Muscle of leg (tissue), 11 donors: ENCODE results near the gene GLUL. TPM values are rescaled to one million over a fixed set of nuclear protein-coding genes. Genes with fewer than 3 reads are reported as not detected.
A peak's percentile ranks its signal among the peaks of the same experiment; 100 is the strongest.

Source experiments
- DNase-seq: peaks from one replicate; pipeline ENCODE4 v3.0.0; 2013
- H3K27ac ChIP-seq: one replicate; pipeline ENCODE4 v1.5.1; 2013; ENCODE audit warnings: mild to moderate bottlenecking, low read length, control low read depth
- H3K27me3 ChIP-seq: one replicate; pipeline ENCODE4 v1.6.1; 2013; ENCODE audit warnings: low read length; ENCODE audit not compliant: control insufficient read depth, insufficient read depth
- H3K36me3 ChIP-seq: one replicate; pipeline ENCODE4 v1.6.1; 2013; ENCODE audit warnings: low read length; ENCODE audit not compliant: control insufficient read depth, insufficient read depth
- H3K4me1 ChIP-seq: one replicate; pipeline ENCODE4 v1.6.1; 2013; ENCODE audit warnings: low read length; ENCODE audit not compliant: control insufficient read depth, insufficient read depth
- H3K4me3 ChIP-seq: one replicate; pipeline ENCODE4 v1.5.1; 2013; ENCODE audit warnings: low read length, control low read depth
- H3K9me3 ChIP-seq: replicated peaks from 2 replicates; pipeline ENCODE4 v1.6.1; 2013; ENCODE audit warnings: low read depth, low read length; ENCODE audit not compliant: control insufficient read depth
- WGBS: methylation state at CpG from one replicate; pipeline ENCODE4 v1.1.5; 2013; ENCODE audit warnings: missing lambda C conversion rate; ENCODE audit not compliant: insufficient coverage; 5-methylcytosine and 5-hydroxymethylcytosine counted together
- polyA plus RNA-seq, 8 donors: library from polyadenylated mRNA; unstranded; fragments of 120-200 nt; gene quantifications; one replicate each; pipeline versions ENCODE4 v1.2.1 to v1.2.3, GENCODE V29; 2013; ENCODE audit warnings: inconsistent platforms in 1 of 8, low replicate concordance in 1 of 8; ENCODE audit not compliant: insufficient read length in 8 of 8, insufficient read depth in 1 of 8
- total RNA-seq: library from RNA; stranded (reverse); fragments of 120-200 nt; gene quantifications from one replicate; pipeline ENCODE4 v1.2.4, GENCODE V29; 2013

GLUL gene
- total and polyA plus RNA-seq, 9 donors, result 238 to 417 (median 287) TPM

DNA sequence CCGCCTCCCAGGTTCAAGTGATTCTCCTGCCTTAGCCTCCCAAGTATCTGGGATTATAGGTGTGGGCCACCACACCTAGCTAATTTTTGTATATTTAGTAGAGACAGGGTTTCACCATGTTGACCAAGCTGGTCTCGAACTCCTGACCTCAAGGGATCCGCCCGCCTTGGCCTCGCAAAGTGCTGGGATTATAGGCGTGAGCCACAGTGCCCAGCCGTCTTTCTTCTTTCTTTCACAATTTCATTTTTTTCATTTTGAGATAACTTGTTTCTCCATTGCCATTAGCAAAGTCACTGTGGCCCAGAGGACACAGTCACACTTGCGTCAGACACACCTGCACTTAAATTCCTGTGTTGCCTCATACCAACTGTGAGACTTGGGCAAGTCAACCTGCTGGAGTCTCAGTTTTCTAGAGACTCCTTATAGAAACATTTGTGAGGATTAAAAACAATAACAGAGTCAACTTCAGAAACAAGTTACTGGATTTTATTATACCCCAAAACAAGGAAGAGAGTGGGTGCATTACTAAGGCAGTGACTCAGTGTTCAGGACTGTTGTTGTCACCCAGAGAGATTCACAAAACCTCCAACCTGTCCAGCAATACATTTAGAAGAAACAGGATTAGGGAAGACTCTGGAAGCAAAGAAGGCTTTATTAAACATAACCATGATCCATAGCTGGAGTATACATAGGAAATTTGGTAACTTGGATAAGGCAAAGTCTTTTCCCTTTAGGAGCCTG, 6.2 kb upstream of the GLUL start:
- Histone ChIP-seq H3K4me1 (peaks cover 5% of the 10 kb centered on the region), H3K27me3 (no peaks in the 10 kb centered on the region), H3K4me3 (no peak overlapping the region), H3K36me3 (no peaks in the 10 kb centered on the region), H3K9me3 (no peaks in the 10 kb centered on the region), H3K27ac (no peak overlapping the region)
- 92% methylated on average over 6 of the region's 8 CpGs for WGBS
- no peak for DNase-seq

DNA sequence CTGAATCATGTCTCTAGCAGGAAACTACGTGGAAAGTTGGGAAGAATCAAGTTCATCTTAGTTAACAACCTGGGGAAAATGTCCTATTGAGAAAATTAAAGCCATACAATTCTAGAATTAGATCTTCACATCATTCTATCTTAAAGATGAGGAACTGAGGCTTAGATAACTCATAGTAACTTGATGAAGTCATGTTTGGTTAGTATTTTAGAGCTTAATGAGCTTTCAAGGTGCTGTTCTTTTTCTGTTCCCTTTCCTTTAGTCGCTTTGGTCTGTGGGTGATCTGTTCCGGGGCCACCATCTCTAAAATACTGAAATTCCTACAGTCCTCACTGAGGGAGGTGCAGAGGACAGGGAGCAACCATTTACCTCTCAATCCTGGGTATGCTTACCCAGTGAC, 4.3 kb upstream of the GLUL start:
- no peak overlapping the region for H3K4me3 ChIP-seq
- no peaks in the 10 kb centered on the region for H3K36me3 ChIP-seq
- no peak for DNase-seq
- no peaks in the 10 kb centered on the region for H3K27me3 ChIP-seq
- peaks cover 10% of the 10 kb centered on the region for H3K4me1 ChIP-seq
- WGBS, result no CpG with 5 or more reads among the region's 3 CpGs
- no peaks in the 10 kb centered on the region for H3K9me3 ChIP-seq
- no peak overlapping the region for H3K27ac ChIP-seq

DNA sequence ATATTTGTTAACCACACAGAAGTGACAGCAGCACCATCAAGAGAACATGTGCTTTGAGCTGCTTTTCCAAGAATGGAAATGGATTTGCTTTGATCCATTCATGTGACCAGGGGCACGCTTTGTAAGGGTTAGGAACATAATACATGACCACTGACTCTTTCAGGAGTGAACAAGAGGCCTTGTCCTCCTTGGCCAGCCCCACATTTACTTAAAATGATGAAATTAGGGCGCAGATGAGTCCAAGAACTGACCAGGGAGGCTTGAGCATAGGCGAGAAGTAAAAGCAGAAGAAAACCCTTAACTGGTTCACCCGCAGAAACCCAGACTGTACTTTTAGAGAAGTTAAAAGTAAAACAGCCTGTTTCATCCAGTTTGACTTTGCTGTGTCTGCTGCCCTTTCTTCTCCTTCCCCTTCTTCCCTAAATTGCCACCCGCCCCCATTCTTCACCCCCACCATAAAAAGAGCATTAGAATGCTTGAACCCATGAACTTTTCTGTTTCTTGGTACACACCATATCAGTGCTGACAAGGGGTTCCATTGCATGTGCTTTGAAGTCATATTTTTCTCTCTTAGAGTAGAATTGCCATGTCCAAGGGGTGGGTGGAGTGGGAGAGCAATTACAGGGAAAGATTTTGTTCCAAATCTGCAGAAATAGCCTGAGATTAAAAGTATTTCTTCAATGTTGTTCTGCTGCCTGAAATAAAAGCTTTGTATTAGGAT, 2.6 kb upstream of the GLUL start:
- Histone ChIP-seq H3K27ac (no peak overlapping the region), H3K9me3 (no peaks in the 10 kb centered on the region), H3K4me3 (no peak overlapping the region), H3K27me3 (no peaks in the 10 kb centered on the region), H3K36me3 (peaks cover 4% of the 10 kb centered on the region), H3K4me1 (peaks cover 10% of the 10 kb centered on the region)
- 33% methylated on average over 1 of the region's 5 CpGs for WGBS
- DNase-seq, result peak; percentile 60

DNA sequence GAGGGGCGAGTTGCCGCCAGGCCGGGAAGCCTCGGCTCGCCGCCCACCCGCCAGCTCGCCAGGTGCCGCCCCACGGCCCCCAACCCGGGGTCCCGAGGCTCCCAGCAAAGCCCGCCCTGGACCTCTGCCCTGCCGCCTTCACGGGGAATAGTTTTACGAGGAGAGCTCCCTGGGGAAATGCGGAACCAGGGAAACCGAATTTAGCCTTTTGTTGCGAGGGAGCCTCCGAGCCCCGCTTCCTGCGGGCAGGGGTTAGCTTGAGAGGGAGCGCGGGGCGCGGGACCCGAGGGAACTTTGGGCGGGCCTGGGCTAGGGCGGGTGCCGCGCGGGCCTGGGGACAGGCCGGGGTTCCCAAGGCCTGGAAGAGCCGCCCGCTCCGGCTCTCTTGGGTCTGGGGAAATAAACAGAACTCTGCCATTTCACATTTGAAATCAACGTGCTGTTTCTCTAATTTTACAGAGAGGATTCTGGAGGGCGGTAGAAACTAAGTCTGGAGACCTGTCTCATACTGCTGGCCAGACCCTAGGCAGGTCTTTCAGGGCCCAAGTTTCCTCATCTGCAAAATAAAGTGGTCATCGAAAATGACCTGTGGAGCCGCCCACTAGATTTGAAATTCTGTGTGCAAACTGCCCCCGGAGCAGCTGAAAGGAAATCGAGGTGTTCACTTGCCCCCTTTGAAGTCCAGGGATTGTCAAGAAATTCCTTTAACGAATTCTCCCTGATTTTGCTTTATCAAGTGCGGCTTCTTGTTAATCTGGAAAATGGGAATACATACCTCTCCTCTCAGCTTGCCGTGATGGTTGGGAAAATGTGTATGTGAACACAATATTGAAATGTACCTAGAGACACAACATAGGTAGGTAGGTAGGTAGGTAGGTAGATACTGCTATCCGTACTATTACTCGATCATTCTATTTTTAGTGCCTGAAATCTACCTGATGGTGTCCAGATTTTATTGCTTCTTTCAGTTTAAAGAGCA, 749 bp upstream of the GLUL start:
- peak overlapping the region; percentile 97 for H3K4me3 ChIP-seq
- WGBS, result 5% methylated on average over 38 of the region's 47 CpGs
- H3K36me3 ChIP-seq, result peaks cover 15% of the 10 kb centered on the region
- no peaks in the 10 kb centered on the region for H3K27me3 ChIP-seq
- H3K27ac ChIP-seq, result peak overlapping the region; percentile 86
- H3K9me3 ChIP-seq, result no peaks in the 10 kb centered on the region
- DNase-seq, result peak; percentile 78
- peaks cover 18% of the 10 kb centered on the region for H3K4me1 ChIP-seq

DNA sequence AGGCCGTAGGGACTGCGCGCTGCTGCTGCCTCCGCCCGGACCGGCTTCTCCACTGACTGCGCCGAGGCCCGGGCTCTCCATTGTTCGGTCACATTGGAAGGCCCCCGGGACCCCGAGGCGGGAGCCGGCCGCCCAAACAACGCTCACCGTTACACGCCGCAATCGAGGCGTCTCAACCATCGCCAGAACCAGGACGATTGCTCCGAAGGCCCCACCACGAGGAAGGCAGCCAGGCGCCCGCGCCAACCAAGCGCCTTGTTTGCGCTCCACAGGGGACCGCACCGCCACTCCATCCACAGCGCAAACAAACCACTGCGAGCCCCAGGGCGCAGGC, 595 bp downstream of the GLUL start:
- 0% methylated on average over 33 of the region's 35 CpGs for WGBS
- DNase-seq, result no peak
- Histone ChIP-seq H3K27me3 (no peaks in the 10 kb centered on the region), H3K36me3 (peaks cover 29% of the 10 kb centered on the region), H3K4me1 (peaks cover 16% of the 10 kb centered on the region), H3K4me3 (peak overlapping the region; percentile 97), H3K27ac (peak overlapping the region; percentile 91), H3K9me3 (no peaks in the 10 kb centered on the region)

DNA sequence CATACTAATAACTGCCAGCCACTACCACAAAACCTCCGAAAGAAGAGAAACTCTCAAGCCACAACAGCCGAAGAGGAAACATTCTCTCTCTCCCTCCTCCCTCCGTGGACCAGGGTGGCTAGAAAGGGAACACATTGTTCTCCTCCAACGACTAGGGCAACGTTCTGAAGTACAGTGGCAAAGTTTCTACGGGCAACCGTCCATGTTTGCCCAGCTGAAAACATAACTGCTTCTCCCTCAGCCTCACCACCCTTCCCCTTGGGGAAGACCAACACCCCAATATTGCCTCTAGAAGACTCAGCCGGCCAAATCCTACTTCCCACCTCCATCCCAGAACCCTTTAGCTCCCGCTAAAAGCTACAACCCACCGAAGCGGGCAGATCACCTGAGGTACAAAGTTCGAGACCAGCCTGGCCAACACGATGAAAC, 2.0 kb downstream of the GLUL start:
- no peaks in the 10 kb centered on the region for H3K27me3 ChIP-seq
- peak overlapping the region; percentile 97 for H3K4me3 ChIP-seq
- H3K4me1 ChIP-seq, result peaks cover 16% of the 10 kb centered on the region
- peak overlapping the region; percentile 70 for H3K27ac ChIP-seq
- WGBS, result 3% methylated on average over 8 of the region's 13 CpGs
- peak; percentile 48 for DNase-seq
- H3K36me3 ChIP-seq, result peaks cover 40% of the 10 kb centered on the region
- no peaks in the 10 kb centered on the region for H3K9me3 ChIP-seq

DNA sequence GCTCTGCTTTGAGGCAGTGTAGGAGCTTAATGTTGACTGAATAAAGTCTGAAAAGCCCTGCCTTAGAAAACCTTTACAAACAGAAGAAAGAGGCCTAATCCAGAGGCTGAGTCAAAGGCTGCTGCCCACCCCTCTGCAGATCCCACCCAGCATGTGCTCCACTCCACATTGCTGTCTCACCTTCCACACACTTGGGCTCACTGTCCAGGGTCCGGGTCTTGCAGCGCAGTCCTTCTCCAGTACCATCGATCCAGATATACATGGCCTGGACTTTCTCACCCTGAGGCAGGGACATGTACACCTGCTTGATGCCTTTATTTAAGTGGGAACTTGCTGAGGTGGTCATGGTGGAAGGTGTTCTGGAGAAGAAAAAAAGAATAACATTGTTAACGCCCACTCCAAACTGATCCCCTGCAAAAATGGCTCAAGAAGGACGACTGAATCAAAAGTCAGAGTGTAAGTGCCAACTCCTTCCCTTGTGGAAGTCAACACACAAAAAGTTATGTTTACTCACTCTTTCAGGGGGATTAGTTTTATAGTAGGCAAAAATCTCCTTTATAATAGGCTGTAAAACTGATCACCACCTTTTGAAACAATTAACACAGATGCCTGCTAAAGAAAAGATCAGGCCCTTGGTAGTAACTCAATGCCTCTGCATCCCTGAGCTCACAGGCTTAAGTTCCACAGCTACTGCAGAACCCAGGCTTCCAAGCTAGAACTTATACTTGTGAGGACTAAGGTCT, 3.0 kb downstream of the GLUL start:
- WGBS, result no CpG with 5 or more reads among the region's 5 CpGs
- Histone ChIP-seq H3K27me3 (no peaks in the 10 kb centered on the region), H3K36me3 (peaks cover 50% of the 10 kb centered on the region), H3K27ac (peak overlapping the region; percentile 70), H3K9me3 (no peaks in the 10 kb centered on the region), H3K4me1 (peaks cover 16% of the 10 kb centered on the region), H3K4me3 (peak overlapping the region; percentile 97)
- DNase-seq, result peak; percentile 26

DNA sequence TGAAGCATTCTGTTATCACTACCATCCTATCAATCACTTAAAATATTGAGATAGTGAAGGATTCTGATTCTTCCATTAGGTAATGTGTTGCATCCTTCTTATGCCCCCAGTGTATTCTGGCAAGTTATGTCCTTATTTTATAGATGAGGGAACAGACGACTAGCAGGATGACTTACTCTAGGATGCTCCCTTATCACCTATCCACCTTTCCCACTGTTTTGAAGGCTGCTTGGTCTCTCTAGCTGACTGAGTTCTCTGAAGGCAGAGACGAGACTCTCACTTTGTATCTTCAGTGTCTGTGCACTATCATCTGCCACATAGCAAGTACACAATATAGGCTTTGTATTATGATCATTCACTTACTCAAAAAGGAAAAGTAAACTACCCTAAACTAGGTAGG, 4.0 kb downstream of the GLUL start:
- Histone ChIP-seq H3K27me3 (no peaks in the 10 kb centered on the region), H3K9me3 (no peaks in the 10 kb centered on the region), H3K4me3 (no peak overlapping the region), H3K4me1 (peaks cover 16% of the 10 kb centered on the region), H3K36me3 (peaks cover 59% of the 10 kb centered on the region), H3K27ac (no peak overlapping the region)
- WGBS, result no CpG with 5 or more reads among the region's 2 CpGs
- DNase-seq, result no peak

DNA sequence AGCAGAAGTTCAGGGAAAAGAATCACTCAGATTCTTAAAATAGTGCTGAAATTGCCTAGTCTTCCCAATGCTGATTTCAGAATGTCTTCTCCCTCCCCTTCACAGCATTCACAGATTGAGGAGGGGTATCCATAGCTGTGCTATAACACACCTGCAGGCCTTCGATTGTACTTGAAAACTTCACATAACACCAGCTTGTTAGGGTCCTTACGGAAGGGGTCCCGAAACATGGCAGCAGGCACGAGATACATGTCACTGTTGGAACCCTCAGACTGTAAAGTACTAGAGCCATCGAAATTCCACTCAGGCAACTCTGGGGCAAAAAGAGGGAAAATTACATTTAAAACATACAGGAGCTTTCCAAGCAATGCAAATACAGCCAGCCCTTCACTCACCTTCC, 4.6 kb downstream of the GLUL start:
- H3K9me3 ChIP-seq, result no peaks in the 10 kb centered on the region
- H3K36me3 ChIP-seq, result peaks cover 65% of the 10 kb centered on the region
- no peaks in the 10 kb centered on the region for H3K27me3 ChIP-seq
- WGBS, result 83% methylated on average over 4 of the region's 5 CpGs
- no peak for DNase-seq
- no peak overlapping the region for H3K4me3 ChIP-seq
- no peak overlapping the region for H3K27ac ChIP-seq
- peaks cover 11% of the 10 kb centered on the region for H3K4me1 ChIP-seq
